Smooth muscle cell (in vitro differentiated cells): ENCODE results near the gene CFAP54. TPM values are rescaled to one million over a fixed set of nuclear protein-coding genes. Genes with fewer than 3 reads are reported as not detected.

Experiments
- DNase-seq: peaks from one replicate; lab custom pipeline; 2025; ENCODE audit not compliant: unreplicated experiment; lab: John Stamatoyannopoulos, UW
- H2AFZ ChIP-seq: fragments of 200-600 bp; sonication (generic); 2 replicates; pipeline ENCODE4 v1.6.0; 2016; ENCODE audit warnings: antibody characterized with exemption, low read depth, mild to moderate bottlenecking
- H3F3A ChIP-seq: fragments of 200-600 bp; sonication (generic); 2 replicates; pipeline ENCODE4 v1.6.0; 2017; ENCODE audit warnings: antibody characterized with exemption, low read depth
- H3K27ac ChIP-seq: fragments of 200-600 bp; sonication (generic); 2 replicates; pipeline ENCODE4 v1.5.1; 2016; ENCODE audit warnings: low read depth, mild to moderate bottlenecking
- H3K27me3 ChIP-seq: fragments of 200-600 bp; sonication (generic); 2 replicates; pipeline ENCODE4 v1.6.1; 2016; ENCODE audit warnings: low read depth, mild to moderate bottlenecking
- H3K36me3 ChIP-seq: fragments of 200-600 bp; sonication (generic); 2 replicates; pipeline ENCODE4 v1.5.1; 2016; ENCODE audit warnings: low read depth
- H3K4me1 ChIP-seq: fragments of 200-600 bp; sonication (generic); 2 replicates; pipeline ENCODE4 v1.5.1; 2016; ENCODE audit warnings: low read depth
- H3K4me2 ChIP-seq: fragments of 200-600 bp; sonication (generic); 2 replicates; pipeline ENCODE4 v1.6.0; 2016; ENCODE audit warnings: mild to moderate bottlenecking
- H3K4me3 ChIP-seq: fragments of 200-600 bp; sonication (generic); 2 replicates; pipeline ENCODE4 v1.5.1; 2016; ENCODE audit warnings: mild to moderate bottlenecking
- H3K79me2 ChIP-seq: fragments of 200-600 bp; sonication (generic); 2 replicates; pipeline ENCODE4 v1.6.0; 2016; ENCODE audit warnings: low read depth, mild to moderate bottlenecking
- H3K9ac ChIP-seq: fragments of 200-600 bp; sonication (generic); 2 replicates; pipeline ENCODE4 v1.6.0; 2016; ENCODE audit warnings: low read depth
- H3K9me3 ChIP-seq: fragments of 200-600 bp; sonication (generic); replicated peaks from 2 replicates; pipeline ENCODE4 v1.5.1; 2016; ENCODE audit warnings: low read depth
- H4K20me1 ChIP-seq: fragments of 200-600 bp; sonication (generic); 2 replicates; pipeline ENCODE4 v1.6.0; 2016; ENCODE audit warnings: low read depth
- WGBS: methylation state at CpG from one replicate; pipeline ENCODE4 v1.1.7; 2016; ENCODE audit warnings: low lambda C conversion rate; 5-methylcytosine and 5-hydroxymethylcytosine counted together
- polyA plus RNA-seq: library from polyadenylated mRNA; unstranded; fragments of >200 nt; fragmentation: Nextera tagmentation; extraction: Ambion mirVana; gene quantifications from 2 replicates; pipeline ENCODE4 v1.2.1, GENCODE V29; 2016
- total RNA-seq: library from RNA; depleted of rRNA; stranded (reverse); fragments of >200 nt; gene quantifications from 2 replicates; pipeline ENCODE4 v1.2.3, GENCODE V29; 2014
- TF ChIP-seq, protein P1 (sequence below): fragments of 200-600 bp; sonication (generic); IDR thresholded peaks from 2 replicates; pipeline ENCODE4 v1.5.1; 2017; ENCODE audit warnings: borderline replicate concordance, mild to moderate bottlenecking, antibody characterized with exemption; ENCODE audit not compliant: insufficient read depth, poor library complexity, severe bottlenecking

The CFAP54 gene
- total and polyA plus RNA-seq, 2 experiments from 2014 or later, result 0.35 to 0.67 TPM

DNA sequence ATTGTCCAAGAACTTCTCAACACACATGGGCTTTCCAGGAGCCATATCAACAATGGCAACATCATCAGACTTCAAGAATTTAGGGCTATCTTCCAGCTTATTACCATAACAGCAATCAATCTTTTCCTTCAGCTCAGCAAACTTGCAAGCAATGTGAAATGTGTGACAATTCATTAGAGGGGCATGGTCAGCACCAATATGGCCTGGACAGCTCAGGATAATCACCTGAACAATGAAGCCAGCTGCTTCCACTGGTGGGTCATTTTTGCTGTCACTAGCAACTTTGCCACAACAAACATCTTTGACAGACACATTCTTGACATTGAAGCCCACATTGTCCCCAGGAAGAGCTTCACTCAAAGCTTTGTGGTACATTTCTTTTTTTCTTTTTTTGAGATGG, 411.8 kb downstream of the CFAP54 start:
- DNase-seq, result no peak
- no peaks in the 10 kb centered on the region for H3K36me3 ChIP-seq
- TF ChIP-seq, protein P1, sequence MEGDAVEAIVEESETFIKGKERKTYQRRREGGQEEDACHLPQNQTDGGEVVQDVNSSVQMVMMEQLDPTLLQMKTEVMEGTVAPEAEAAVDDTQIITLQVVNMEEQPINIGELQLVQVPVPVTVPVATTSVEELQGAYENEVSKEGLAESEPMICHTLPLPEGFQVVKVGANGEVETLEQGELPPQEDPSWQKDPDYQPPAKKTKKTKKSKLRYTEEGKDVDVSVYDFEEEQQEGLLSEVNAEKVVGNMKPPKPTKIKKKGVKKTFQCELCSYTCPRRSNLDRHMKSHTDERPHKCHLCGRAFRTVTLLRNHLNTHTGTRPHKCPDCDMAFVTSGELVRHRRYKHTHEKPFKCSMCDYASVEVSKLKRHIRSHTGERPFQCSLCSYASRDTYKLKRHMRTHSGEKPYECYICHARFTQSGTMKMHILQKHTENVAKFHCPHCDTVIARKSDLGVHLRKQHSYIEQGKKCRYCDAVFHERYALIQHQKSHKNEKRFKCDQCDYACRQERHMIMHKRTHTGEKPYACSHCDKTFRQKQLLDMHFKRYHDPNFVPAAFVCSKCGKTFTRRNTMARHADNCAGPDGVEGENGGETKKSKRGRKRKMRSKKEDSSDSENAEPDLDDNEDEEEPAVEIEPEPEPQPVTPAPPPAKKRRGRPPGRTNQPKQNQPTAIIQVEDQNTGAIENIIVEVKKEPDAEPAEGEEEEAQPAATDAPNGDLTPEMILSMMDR, result no peak
- H2AFZ ChIP-seq, result no peak overlapping the region
- H3K9me3 ChIP-seq, result no peaks in the 10 kb centered on the region
- no peaks in the 10 kb centered on the region for H3K4me1 ChIP-seq
- H3K27me3 ChIP-seq, result no peaks in the 10 kb centered on the region
- H3K27ac ChIP-seq, result no peak overlapping the region
- no peak overlapping the region for H3K9ac ChIP-seq
- no peak overlapping the region for H3K4me2 ChIP-seq
- no peaks in the 10 kb centered on the region for H3K79me2 ChIP-seq
- H4K20me1 ChIP-seq, result no peaks in the 10 kb centered on the region
- H3F3A ChIP-seq, result no peaks in the 10 kb centered on the region
- no peak overlapping the region for H3K4me3 ChIP-seq

DNA sequence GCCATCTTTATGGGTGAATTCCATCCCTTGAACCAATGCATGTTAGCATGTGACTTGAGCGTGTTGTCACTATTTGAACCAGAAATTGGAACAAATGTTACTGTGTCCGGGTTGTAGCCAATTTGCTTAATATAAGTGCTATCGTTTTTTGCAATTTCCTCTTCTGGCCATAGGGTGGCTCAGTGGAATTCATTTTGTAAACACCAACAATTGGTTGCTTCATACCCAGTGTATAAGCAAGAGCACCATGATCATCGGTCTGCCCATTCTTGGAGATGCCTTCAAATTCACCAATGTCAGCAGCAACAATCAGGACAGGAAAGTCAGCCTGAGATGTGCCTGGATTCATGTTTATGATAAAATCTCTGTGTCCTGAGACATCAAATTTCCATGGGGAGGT, 412.7 kb downstream of the CFAP54 start:
- WGBS, result 94% methylated on average over 4 of the region's 4 CpGs
- Histone ChIP-seq H3K9ac (no peak overlapping the region), H3K27ac (no peak overlapping the region), H3K4me1 (no peaks in the 10 kb centered on the region), H2AFZ (no peak overlapping the region), H3K4me2 (no peak overlapping the region), H3K27me3 (no peaks in the 10 kb centered on the region), H3F3A (no peaks in the 10 kb centered on the region), H3K4me3 (no peak overlapping the region), H3K36me3 (no peaks in the 10 kb centered on the region), H4K20me1 (no peaks in the 10 kb centered on the region), H3K79me2 (no peaks in the 10 kb centered on the region), H3K9me3 (no peaks in the 10 kb centered on the region)
- no peak for DNase-seq
- TF ChIP-seq, protein P1, result no peak

DNA sequence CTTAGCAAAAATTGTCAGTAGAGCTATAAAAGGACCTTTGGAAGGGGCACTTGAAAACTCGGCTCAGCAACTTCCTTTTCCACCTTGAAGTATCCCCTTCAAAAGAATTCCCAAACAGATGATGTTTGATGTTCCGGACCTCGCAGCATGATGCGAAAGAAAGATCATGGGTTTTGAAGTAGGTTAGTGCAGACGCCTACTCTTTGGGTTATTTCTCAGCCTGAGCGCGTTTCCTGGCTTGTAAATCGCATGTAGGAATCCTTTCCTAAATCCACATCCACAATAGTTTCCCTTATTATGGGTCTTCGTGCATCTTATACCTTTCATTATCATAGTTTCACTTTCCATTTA, 417.1 kb downstream of the CFAP54 start:
- H3K4me1 ChIP-seq, result peaks cover 9% of the 10 kb centered on the region
- H3K4me3 ChIP-seq, result peak overlapping the region; percentile 91
- WGBS, result 80% methylated on average over 9 of the region's 9 CpGs
- peak overlapping the region; percentile 100 for H2AFZ ChIP-seq
- no peaks in the 10 kb centered on the region for H3K36me3 ChIP-seq
- peak overlapping the region; percentile 98 for H3K4me2 ChIP-seq
- no peaks in the 10 kb centered on the region for H4K20me1 ChIP-seq
- H3K27ac ChIP-seq, result peak overlapping the region; percentile 76
- H3K27me3 ChIP-seq, result no peaks in the 10 kb centered on the region
- DNase-seq, result no peak
- no peaks in the 10 kb centered on the region for H3F3A ChIP-seq
- H3K9ac ChIP-seq, result peak overlapping the region; percentile 89
- TF ChIP-seq, protein P1, result no peak
- H3K79me2 ChIP-seq, result peaks cover 37% of the 10 kb centered on the region
- H3K9me3 ChIP-seq, result no peaks in the 10 kb centered on the region

DNA sequence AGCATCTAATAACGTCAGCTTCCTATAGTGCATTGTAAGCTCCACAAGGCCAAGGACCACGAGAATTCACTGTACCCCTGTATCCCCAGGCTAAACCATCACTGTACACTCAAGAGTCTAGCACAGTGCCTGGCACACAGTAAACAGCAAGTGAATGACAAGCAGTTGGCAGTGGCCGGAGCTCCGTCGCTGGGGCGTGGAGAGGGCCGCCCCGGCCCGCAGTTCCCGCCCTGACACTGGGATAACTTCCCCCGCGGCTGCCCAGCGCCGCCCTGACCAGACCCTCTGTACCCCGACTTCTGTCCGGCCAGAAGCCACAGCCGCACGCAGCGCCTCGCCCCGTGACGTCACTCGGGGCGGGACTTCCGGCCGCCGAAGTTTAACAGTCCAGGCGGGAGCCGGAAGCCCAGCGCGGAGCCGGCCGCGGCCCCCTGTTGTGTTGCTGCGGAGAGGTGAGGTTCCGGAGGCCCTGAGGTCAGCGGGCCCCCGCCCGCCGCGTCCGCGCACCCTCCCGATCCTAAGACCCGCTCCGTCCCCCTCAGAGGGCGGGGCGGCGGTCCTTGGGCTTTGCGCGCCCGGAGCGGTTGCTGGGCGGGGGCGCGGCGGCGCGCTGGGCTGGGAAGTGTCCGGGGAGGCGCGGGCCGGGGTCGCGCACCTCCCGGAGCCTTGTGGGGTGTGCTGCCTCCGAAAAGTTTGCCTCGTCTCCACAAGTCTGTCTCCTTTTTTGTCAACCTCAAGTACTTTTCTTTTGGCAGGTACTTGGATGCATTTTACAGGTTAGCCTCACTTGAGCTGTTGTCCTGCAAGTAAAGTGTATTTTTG, 417.7 kb downstream of the CFAP54 start, which contains the start of gene NEDD1:
TSS of gene NEDD1 (plus strand) at position 409 of the 822 bp plus-strand sequence. CDS start 2,503 bp downstream, outside the sequence.
- peak within 1 kb of the TSS; percentile 76 for H3K27ac ChIP-seq
- peak within 1 kb of the TSS; percentile 100 for H2AFZ ChIP-seq
- peak within 1 kb of the TSS; percentile 98 for H3K4me2 ChIP-seq
- no peaks in the 10 kb centered on the region for H3K27me3 ChIP-seq
- no peaks in the 10 kb centered on the region for H3K36me3 ChIP-seq
- H3K4me3 ChIP-seq, result peak within 1 kb of the TSS; percentile 91
- WGBS, result 4% methylated on average over 37 of the region's 68 CpGs
- no peaks in the 10 kb centered on the region for H3F3A ChIP-seq
- no peaks in the 10 kb centered on the region for H3K9me3 ChIP-seq
- peaks cover 9% of the 10 kb centered on the region for H3K4me1 ChIP-seq
- peak within 1 kb of the TSS; percentile 89 for H3K9ac ChIP-seq
- H3K79me2 ChIP-seq, result peaks cover 43% of the 10 kb centered on the region
- no peaks in the 10 kb centered on the region for H4K20me1 ChIP-seq
- TF ChIP-seq, protein P1, result no peak
- peak; percentile 46 for DNase-seq
